GM13976 (cell line): ENCODE results near the gene SLC22A3.
"Not testable (repeated sequence)": the region's sequence is repeated elsewhere in the genome, so short reads cannot be mapped to it uniquely, and the experiment has no call there.

Experiments
- DNase-seq: peaks from one replicate; pipeline ENCODE4 v3.0.0; 2012; ENCODE audit warnings: low spot score
- in situ Hi-C: fragments of 300-500 bp; cut with MboI; formaldehyde crosslinking; loops from one replicate; pipeline ENCODE4 v1.12.0; 2022; ENCODE audit warnings: low sequenced_read_pairs, mixed read lengths, inconsistent platforms; ENCODE audit not compliant: unreplicated experiment
- TF ChIP-seq, protein P1 (sequence below): IDR thresholded peaks from 2 replicates; pipeline ENCODE4 v1.5.1; 2012; ENCODE audit warnings: borderline replicate concordance, mild to moderate bottlenecking; ENCODE audit not compliant: insufficient read depth; ENCODE audit errors: extremely low read depth, missing control alignments, control extremely low read depth

The SLC22A3 gene

GRCh38 chr6:160442151-160442550 is 94.0 kb downstream of the SLC22A3 start:
- TF ChIP-seq, protein P1, sequence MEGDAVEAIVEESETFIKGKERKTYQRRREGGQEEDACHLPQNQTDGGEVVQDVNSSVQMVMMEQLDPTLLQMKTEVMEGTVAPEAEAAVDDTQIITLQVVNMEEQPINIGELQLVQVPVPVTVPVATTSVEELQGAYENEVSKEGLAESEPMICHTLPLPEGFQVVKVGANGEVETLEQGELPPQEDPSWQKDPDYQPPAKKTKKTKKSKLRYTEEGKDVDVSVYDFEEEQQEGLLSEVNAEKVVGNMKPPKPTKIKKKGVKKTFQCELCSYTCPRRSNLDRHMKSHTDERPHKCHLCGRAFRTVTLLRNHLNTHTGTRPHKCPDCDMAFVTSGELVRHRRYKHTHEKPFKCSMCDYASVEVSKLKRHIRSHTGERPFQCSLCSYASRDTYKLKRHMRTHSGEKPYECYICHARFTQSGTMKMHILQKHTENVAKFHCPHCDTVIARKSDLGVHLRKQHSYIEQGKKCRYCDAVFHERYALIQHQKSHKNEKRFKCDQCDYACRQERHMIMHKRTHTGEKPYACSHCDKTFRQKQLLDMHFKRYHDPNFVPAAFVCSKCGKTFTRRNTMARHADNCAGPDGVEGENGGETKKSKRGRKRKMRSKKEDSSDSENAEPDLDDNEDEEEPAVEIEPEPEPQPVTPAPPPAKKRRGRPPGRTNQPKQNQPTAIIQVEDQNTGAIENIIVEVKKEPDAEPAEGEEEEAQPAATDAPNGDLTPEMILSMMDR = no peak
- in situ Hi-C loops = no loop called here
- no peak for DNase-seq

DNA sequence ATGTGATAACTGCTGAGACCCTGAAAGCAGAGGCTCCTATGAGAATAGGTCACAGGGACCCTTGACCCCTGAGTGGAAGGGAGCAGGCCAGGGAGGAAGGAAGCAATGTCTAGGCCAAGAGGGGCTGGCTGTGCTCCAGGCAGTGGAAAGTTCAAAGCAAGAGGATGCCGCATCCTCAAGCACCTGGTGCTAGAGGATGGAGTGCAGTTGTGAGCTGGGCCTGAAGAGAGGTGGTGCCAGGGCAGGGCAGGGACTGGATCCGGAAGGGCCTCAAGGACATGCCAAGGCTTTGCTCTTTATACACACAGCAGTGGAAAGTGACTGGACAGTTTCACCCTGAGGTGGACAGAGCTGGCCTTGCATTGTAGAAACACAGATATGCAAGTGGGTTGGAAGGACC is 97.0 kb downstream of the SLC22A3 start:
- in situ Hi-C loops = no loop called here
- no peak for DNase-seq
- TF ChIP-seq, protein P1 = no peak

GRCh38 chr6:160447350-160447749 is 99.2 kb downstream of the SLC22A3 start:
- TF ChIP-seq, protein P1 = no peak
- in situ Hi-C loops = no loop called here
- no peak for DNase-seq

DNA sequence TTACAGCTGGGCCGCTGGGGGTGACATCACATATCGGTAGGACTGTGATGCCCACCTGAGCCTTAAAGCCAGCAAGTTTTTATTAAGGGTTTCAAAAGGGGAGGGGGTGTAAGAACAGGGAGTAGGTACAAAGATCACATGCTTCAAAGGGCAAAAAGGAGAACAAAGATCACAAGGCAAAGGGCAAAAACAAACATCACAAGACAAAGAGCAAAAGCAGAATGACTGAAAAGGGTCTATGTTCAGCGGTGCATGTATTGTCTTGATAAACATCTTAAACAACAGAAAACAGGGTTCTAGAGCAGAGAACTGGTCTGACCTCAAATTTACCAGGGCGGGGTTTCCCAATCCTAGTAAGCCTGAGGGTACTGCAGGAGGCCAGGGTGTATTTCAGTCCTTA is 101.6 kb downstream of the SLC22A3 start:
- in situ Hi-C loops = loop anchor here (25.0 kb wide), 3 partner anchors 312 to 762 kb away; partner anchors contain the start of gene SOD2
- not testable (repeated sequence) for DNase-seq

- DNase-seq = no peak
- in situ Hi-C loops = loop anchor here (25.0 kb wide), 3 partner anchors 314 to 764 kb away; partner anchors contain the start of gene SOD2
- TF ChIP-seq, protein P1 = no peak
These were observed 102.7 kb downstream of the SLC22A3 start for GRCh38 chr6:160450849-160451248.

- DNase-seq = no peak
- TF ChIP-seq, protein P1 = no peak
- in situ Hi-C loops = loop anchor here (25.0 kb wide), 3 partner anchors 317 to 767 kb away; partner anchors contain the start of gene SOD2
These were observed 106.1 kb downstream of the SLC22A3 start for GRCh38 chr6:160454303-160454702.

GRCh38 chr6:160455081-160455480 is 106.9 kb downstream of the SLC22A3 start:
- no peak for DNase-seq
- in situ Hi-C loops = loop anchor here (25.0 kb wide), 3 partner anchors 318 to 768 kb away; partner anchors contain the start of gene SOD2
- TF ChIP-seq, protein P1 = no peak
